Thyroid gland (tissue), 4 donors: ENCODE data around the gene SYNJ2. TPM values are rescaled to one million over a fixed set of nuclear protein-coding genes. Genes with fewer than 3 reads are reported as not detected.
A peak's percentile ranks its signal among the peaks of the same experiment; 100 is the strongest.

ENCODE experiments used
- DNase-seq, 2 donors: peaks; one replicate each; pipeline ENCODE4 v3.0.0-alpha.2; 2019
- H3K27ac ChIP-seq, 3 donors: fragments of 200-600 bp; sonication (generic); 1 replicate in 2 of 3; 2 replicates in 1 of 3; pipeline ENCODE4 v1.5.1; 2016 to 2019; ENCODE audit warnings: mild to moderate bottlenecking in 1 of 3, moderate library complexity in 1 of 3
- H3K27me3 ChIP-seq: fragments of 200-600 bp; sonication (generic); one replicate; pipeline ENCODE4 v1.5.1; 2019
- H3K36me3 ChIP-seq, 2 donors: fragments of 200-600 bp; sonication (generic); one replicate each; pipeline ENCODE4 v1.5.1; 2016 to 2019
- H3K4me1 ChIP-seq, 2 donors: fragments of 200-600 bp; sonication (generic); one replicate each; pipeline ENCODE4 v1.5.1; 2017 to 2019
- H3K4me3 ChIP-seq, 3 donors: fragments of 200-600 bp; sonication (generic); replicated peaks in 1 of 3; 1 replicate in 2 of 3; 2 replicates in 1 of 3; pipeline ENCODE4 v1.5.1; 2016; ENCODE audit warnings: mild to moderate bottlenecking in 1 of 3
- H3K9me3 ChIP-seq: fragments of 200-600 bp; sonication (generic); one replicate; pipeline ENCODE4 v1.5.1; 2017
- POLR2A ChIP-seq, 2 donors: fragments of 450-650 bp; IDR thresholded peaks; one replicate each; pipeline ENCODE4 v1.6.1; 2017; ENCODE audit warnings: antibody characterized with exemption in 2 of 2, mild to moderate bottlenecking in 2 of 2, moderate library complexity in 1 of 2
- WGBS, 2 donors: methylation state at CpG; one replicate each; pipeline ENCODE4 v1.1.5; 2017; 5-methylcytosine and 5-hydroxymethylcytosine counted together
- intact Hi-C: fragments of 100-400 bp; cut with DNase I; formaldehyde crosslinking; loops from one replicate; pipeline ENCODE4 v1.15.1; 2023
- total RNA-seq, 4 donors: library from RNA; depleted of rRNA; stranded (reverse); fragments of >200 nt; gene quantifications; one replicate each; pipeline ENCODE4 v1.2.3, GENCODE V29; 2016
- TF ChIP-seq, protein P1 (sequence below), 6 experiments: fragments of 200-600 bp in 3 of 6; fragments of 450-650 bp in 3 of 6; sonication (generic) in 3 of 6; IDR thresholded peaks; one replicate each; pipeline ENCODE4 v1.5.1; 2016 to 2019; ENCODE audit warnings: antibody characterized with exemption in 6 of 6, mild to moderate bottlenecking in 2 of 6, inconsistent platforms in 1 of 6, moderate library complexity in 1 of 6

SYNJ2 gene
- total RNA-seq, 4 donors from 2014 or later: 11.3 to 22.7 (median 13.5) TPM

DNA sequence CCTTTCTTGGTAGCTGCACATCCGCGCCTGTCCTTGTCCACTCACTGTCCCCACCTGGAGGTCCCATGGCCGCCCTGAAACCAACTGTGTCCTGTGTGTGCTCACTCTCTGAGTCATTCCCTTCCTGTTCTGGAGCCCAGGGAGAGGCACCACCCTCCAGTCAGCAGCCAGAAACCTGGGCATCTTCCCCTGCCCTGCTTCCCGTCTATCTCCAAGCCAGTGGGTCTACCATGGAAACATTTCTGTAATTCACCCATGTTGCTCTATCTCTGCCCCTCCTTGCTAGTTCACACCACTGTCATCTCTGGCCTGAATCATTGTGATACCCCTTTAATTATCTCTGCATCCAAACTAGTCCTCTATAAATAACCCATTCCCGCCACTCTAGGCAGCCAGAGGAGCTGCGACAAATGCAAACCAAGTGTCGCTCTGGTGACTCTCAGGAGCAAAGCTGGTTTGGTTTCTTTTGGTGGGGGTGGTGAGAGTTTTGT is 28.8 kb upstream of the SYNJ2 start:
- 68 to 71% methylated on average over 7 of the region's 7 CpGs for WGBS, 2 donors
- no peak for TF ChIP-seq POLR2A (IDR thresholded peaks at IDR 0.05)
- TF ChIP-seq, protein P1, sequence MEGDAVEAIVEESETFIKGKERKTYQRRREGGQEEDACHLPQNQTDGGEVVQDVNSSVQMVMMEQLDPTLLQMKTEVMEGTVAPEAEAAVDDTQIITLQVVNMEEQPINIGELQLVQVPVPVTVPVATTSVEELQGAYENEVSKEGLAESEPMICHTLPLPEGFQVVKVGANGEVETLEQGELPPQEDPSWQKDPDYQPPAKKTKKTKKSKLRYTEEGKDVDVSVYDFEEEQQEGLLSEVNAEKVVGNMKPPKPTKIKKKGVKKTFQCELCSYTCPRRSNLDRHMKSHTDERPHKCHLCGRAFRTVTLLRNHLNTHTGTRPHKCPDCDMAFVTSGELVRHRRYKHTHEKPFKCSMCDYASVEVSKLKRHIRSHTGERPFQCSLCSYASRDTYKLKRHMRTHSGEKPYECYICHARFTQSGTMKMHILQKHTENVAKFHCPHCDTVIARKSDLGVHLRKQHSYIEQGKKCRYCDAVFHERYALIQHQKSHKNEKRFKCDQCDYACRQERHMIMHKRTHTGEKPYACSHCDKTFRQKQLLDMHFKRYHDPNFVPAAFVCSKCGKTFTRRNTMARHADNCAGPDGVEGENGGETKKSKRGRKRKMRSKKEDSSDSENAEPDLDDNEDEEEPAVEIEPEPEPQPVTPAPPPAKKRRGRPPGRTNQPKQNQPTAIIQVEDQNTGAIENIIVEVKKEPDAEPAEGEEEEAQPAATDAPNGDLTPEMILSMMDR (IDR thresholded peaks at IDR 0.05): no peak
- Histone ChIP-seq H3K27ac (no peak overlapping the region), H3K4me1 (peaks cover 5 to 11% of the 10 kb centered on the region in 2 donors), H3K27me3 (no peaks in the 10 kb centered on the region), H3K36me3 (no peaks in the 10 kb centered on the region), H3K4me3 (no peak overlapping the region), H3K9me3 (no peaks in the 10 kb centered on the region)
- peak in 1 of 2 donors; percentile 53 for DNase-seq
- intact Hi-C loops: no loop called here

DNA sequence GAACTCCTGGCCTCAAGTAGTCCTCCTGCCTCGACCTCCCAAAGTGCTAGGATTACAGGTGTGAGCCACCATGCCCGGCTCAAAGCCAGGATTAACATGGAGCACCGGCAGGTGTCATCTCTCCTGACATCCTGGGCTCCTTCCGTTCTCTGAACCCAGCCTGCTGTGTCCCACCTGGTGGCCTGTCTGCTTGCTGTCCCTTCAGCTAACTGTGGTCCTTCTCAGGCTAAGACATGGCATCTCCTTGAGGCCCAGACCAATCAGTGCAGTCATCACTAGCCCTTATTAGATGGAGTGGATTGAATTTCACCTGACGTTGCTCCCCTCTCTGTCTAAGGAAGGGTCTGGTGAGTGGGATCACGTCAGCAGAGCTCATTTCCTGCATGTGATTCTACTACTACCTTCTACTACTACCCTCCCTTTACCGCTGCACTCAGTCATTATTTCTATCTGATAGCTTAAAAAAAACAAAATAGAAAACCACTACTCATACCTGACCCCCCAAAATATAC is 28.0 kb upstream of the SYNJ2 start:
- no peak for DNase-seq
- no peak for TF ChIP-seq POLR2A (IDR thresholded peaks at IDR 0.05)
- TF ChIP-seq, protein P1 (IDR thresholded peaks at IDR 0.05): no peak
- no peaks in the 10 kb centered on the region for H3K27me3 ChIP-seq
- peaks cover 5 to 11% of the 10 kb centered on the region in 2 donors for H3K4me1 ChIP-seq
- H3K4me3 ChIP-seq: no peak overlapping the region
- peak overlapping the region; percentile 41 to 55 (median 47) for H3K27ac ChIP-seq
- intact Hi-C loops: no loop called here
- WGBS, 2 donors: 70 to 75% methylated on average over 7 of the region's 7 CpGs
- no peaks in the 10 kb centered on the region for H3K9me3 ChIP-seq
- no peaks in the 10 kb centered on the region for H3K36me3 ChIP-seq

DNA sequence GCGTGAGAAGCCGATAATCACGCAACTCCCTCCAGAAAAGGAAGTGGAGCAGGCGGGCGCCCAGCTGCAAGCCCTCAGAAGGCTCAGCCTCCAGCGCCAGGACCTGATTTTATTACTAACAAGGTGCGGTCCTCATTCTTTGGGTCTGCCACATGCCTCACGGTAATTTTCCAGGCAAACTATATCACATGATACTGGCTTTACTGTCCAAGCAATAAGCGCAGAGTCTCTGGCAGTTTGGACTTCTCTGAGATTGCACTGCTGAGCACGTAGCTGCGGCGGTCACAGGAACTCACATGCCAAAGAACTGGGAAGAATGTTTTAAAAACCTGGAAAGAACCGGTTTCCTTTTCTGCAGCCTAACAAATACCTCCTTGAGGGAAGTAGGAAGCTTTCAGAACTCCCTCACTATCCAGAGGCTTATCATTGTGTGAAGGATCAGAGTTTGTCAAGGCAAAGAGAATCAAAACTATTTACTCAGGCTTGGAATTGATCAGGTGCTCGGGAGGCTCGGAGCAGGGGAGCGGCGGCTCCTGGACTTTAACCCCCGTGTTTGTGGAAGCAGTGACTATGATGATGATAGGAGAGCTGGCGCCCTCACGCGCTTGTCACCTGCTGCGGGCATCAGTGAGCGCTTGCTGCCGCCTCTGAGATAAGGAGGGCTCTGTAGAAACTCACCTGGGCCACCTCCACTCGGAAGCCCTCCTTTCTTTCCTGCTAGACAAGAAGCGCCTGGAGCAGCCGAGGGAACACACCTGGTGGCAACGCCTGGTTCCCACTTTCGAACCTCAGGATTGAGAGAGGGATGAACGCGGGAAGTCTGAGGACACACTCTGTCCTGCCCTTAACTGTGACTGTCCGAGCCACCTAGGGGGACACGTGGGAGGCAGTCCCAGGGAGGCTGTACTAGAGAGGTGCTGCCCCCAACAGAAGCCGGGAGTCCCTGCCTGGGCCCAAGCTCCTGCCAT is 27.2 kb upstream of the SYNJ2 start:
- Histone ChIP-seq H3K9me3 (no peaks in the 10 kb centered on the region), H3K4me1 (peaks cover 5 to 11% of the 10 kb centered on the region in 2 donors), H3K36me3 (no peaks in the 10 kb centered on the region), H3K27ac (peak overlapping the region; percentile 47 to 72 (median 55)), H3K4me3 (no peak overlapping the region), H3K27me3 (no peaks in the 10 kb centered on the region)
- WGBS, 2 donors: 32 to 39% methylated on average over 19 to 34 of the region's 34 CpGs
- peak in 1 of 2 donors; percentile 37 for TF ChIP-seq POLR2A (IDR thresholded peaks at IDR 0.05)
- TF ChIP-seq, protein P1 (IDR thresholded peaks at IDR 0.05): peak in 1 of 6 experiments; percentile 16
- peak; percentile 62 to 74 for DNase-seq
- intact Hi-C loops: no loop called here

DNA sequence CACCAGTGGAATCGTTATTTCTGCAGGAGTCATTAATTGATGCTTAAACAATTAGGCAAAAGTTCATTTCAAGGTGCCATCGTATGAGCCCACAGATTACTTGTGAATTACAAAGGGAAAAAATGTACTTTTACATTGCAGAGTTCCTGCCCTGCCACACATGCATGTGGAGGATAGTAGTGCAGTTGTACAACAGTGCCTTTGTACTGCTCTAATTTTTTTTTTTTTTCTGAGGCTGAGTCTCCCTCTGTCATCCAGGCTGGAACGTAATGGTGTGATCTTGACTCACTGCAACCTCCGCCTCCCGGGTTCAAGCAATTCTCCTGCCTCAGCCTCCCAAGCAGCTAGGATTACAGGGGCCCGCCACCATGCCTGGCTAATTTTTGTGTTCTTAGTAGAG is 26.0 kb upstream of the SYNJ2 start:
- intact Hi-C loops: no loop called here
- Histone ChIP-seq H3K27ac (no peak overlapping the region), H3K4me1 (peaks cover 5 to 11% of the 10 kb centered on the region in 2 donors), H3K36me3 (no peaks in the 10 kb centered on the region), H3K27me3 (no peaks in the 10 kb centered on the region), H3K9me3 (no peaks in the 10 kb centered on the region), H3K4me3 (no peak overlapping the region)
- TF ChIP-seq, protein P1 (IDR thresholded peaks at IDR 0.05): no peak
- no peak for TF ChIP-seq POLR2A (IDR thresholded peaks at IDR 0.05)
- DNase-seq: no peak
- 98 to 99% methylated on average over 6 of the region's 6 CpGs for WGBS, 2 donors
